T-helper 1 cell treated with Interleukin-12 subunit alpha and Interleukin-12 subunit beta and Interleukin-4 antibody, amounts not matched to agents 30 μg/mL and 1 μg/mL, for 36 hours (primary cell): Measurements from ENCODE around the gene FOXO1.

Source experiments
- H3K27ac Mint-ChIP-seq: one replicate; pipeline ENCODE4 v1.8.0; 2021; ENCODE audit warnings: mild to moderate bottlenecking, mixed read lengths
- H3K27me3 Mint-ChIP-seq: one replicate; pipeline ENCODE4 v1.8.0; 2021; ENCODE audit warnings: low read depth, mixed read lengths
- H3K36me3 Mint-ChIP-seq: one replicate; pipeline ENCODE4 v1.8.0; 2021; ENCODE audit warnings: low read depth, mixed read lengths
- H3K4me1 Mint-ChIP-seq: one replicate; pipeline ENCODE4 v1.8.0; 2021; ENCODE audit warnings: low read depth, mixed read lengths
- H3K4me3 Mint-ChIP-seq: one replicate; pipeline ENCODE4 v1.8.0; 2021; ENCODE audit warnings: mild to moderate bottlenecking, moderate library complexity, mixed read lengths
- H3K9me3 Mint-ChIP-seq: one replicate; pipeline ENCODE4 v1.8.0; 2021; ENCODE audit warnings: mixed read lengths

Gene FOXO1

GRCh38 chr13:40657951-40658350, 8.5 kb downstream of the FOXO1 start:
- Mint-ChIP-seq H3K27me3 (no peaks in the 10 kb centered on the region), H3K9me3 (peaks cover 8% of the 10 kb centered on the region), H3K36me3 (peaks cover 24% of the 10 kb centered on the region), H3K4me1 (peaks cover 60% of the 10 kb centered on the region), H3K4me3 (no peak overlapping the region), H3K27ac (peak overlapping the region; percentile 28)

- peaks cover 24% of the 10 kb centered on the region for H3K36me3 Mint-ChIP-seq
- peaks cover 57% of the 10 kb centered on the region for H3K4me1 Mint-ChIP-seq
- no peak overlapping the region for H3K27ac Mint-ChIP-seq
- H3K4me3 Mint-ChIP-seq = no peak overlapping the region
- no peaks in the 10 kb centered on the region for H3K27me3 Mint-ChIP-seq
- H3K9me3 Mint-ChIP-seq = peaks cover 8% of the 10 kb centered on the region
Observed at GRCh38 chr13:40657307-40657706, 9.1 kb downstream of the FOXO1 start.

GRCh38 chr13:40656358-40656757, 10.1 kb downstream of the FOXO1 start:
- H3K27me3 Mint-ChIP-seq = no peaks in the 10 kb centered on the region
- peaks cover 24% of the 10 kb centered on the region for H3K36me3 Mint-ChIP-seq
- H3K9me3 Mint-ChIP-seq = peaks cover 8% of the 10 kb centered on the region
- no peak overlapping the region for H3K27ac Mint-ChIP-seq
- no peak overlapping the region for H3K4me3 Mint-ChIP-seq
- peaks cover 60% of the 10 kb centered on the region for H3K4me1 Mint-ChIP-seq

- Mint-ChIP-seq H3K4me3 (peak overlapping the region; percentile 23), H3K9me3 (peaks cover 8% of the 10 kb centered on the region), H3K36me3 (peaks cover 14% of the 10 kb centered on the region), H3K27ac (peak overlapping the region; percentile 74), H3K27me3 (no peaks in the 10 kb centered on the region), H3K4me1 (peaks cover 63% of the 10 kb centered on the region)
Observed at GRCh38 chr13:40653527-40654318, 12.7 kb downstream of the FOXO1 start.

GRCh38 chr13:40652588-40652940, 13.9 kb downstream of the FOXO1 start:
- Mint-ChIP-seq H3K9me3 (peaks cover 2% of the 10 kb centered on the region), H3K36me3 (peaks cover 4% of the 10 kb centered on the region), H3K27ac (no peak overlapping the region), H3K4me3 (no peak overlapping the region), H3K4me1 (peaks cover 63% of the 10 kb centered on the region), H3K27me3 (no peaks in the 10 kb centered on the region)

- no peak overlapping the region for H3K27ac Mint-ChIP-seq
- no peaks in the 10 kb centered on the region for H3K9me3 Mint-ChIP-seq
- no peak overlapping the region for H3K4me3 Mint-ChIP-seq
- H3K27me3 Mint-ChIP-seq = no peaks in the 10 kb centered on the region
- peaks cover 65% of the 10 kb centered on the region for H3K4me1 Mint-ChIP-seq
- H3K36me3 Mint-ChIP-seq = peaks cover 1% of the 10 kb centered on the region
Observed at GRCh38 chr13:40651866-40652587, 14.4 kb downstream of the FOXO1 start.

GRCh38 chr13:40648841-40649240, 17.6 kb downstream of the FOXO1 start:
- Mint-ChIP-seq H3K27ac (no peak overlapping the region), H3K4me3 (no peak overlapping the region), H3K36me3 (peaks cover 12% of the 10 kb centered on the region), H3K4me1 (peaks cover 78% of the 10 kb centered on the region), H3K27me3 (no peaks in the 10 kb centered on the region), H3K9me3 (no peaks in the 10 kb centered on the region)

GRCh38 chr13:40648040-40648439, 18.4 kb downstream of the FOXO1 start:
- Mint-ChIP-seq H3K27ac (peak overlapping the region; percentile 60), H3K27me3 (no peaks in the 10 kb centered on the region), H3K4me3 (no peak overlapping the region), H3K9me3 (no peaks in the 10 kb centered on the region), H3K36me3 (peaks cover 13% of the 10 kb centered on the region), H3K4me1 (peaks cover 77% of the 10 kb centered on the region)

GRCh38 chr13:40644838-40645604, 21.4 kb downstream of the FOXO1 start:
- peaks cover 14% of the 10 kb centered on the region for H3K36me3 Mint-ChIP-seq
- no peaks in the 10 kb centered on the region for H3K9me3 Mint-ChIP-seq
- peaks cover 76% of the 10 kb centered on the region for H3K4me1 Mint-ChIP-seq
- H3K4me3 Mint-ChIP-seq = peak overlapping the region; percentile 46
- no peaks in the 10 kb centered on the region for H3K27me3 Mint-ChIP-seq
- H3K27ac Mint-ChIP-seq = peak overlapping the region; percentile 50

GRCh38 chr13:40640845-40641458, 25.5 kb downstream of the FOXO1 start:
- peaks cover 65% of the 10 kb centered on the region for H3K4me1 Mint-ChIP-seq
- H3K4me3 Mint-ChIP-seq = peak overlapping the region; percentile 5

GRCh38 chr13:40640202-40640601, 26.2 kb downstream of the FOXO1 start:
- H3K27ac Mint-ChIP-seq = no peak overlapping the region
- peaks cover 19% of the 10 kb centered on the region for H3K36me3 Mint-ChIP-seq
- H3K4me1 Mint-ChIP-seq = peaks cover 67% of the 10 kb centered on the region
- H3K27me3 Mint-ChIP-seq = no peaks in the 10 kb centered on the region
- no peak overlapping the region for H3K4me3 Mint-ChIP-seq
- no peaks in the 10 kb centered on the region for H3K9me3 Mint-ChIP-seq

More at GRCh38 chr13:40640845-40641458, 25.5 kb downstream of the FOXO1 start:
- no peaks in the 10 kb centered on the region for H3K27me3 Mint-ChIP-seq
- H3K36me3 Mint-ChIP-seq = peaks cover 22% of the 10 kb centered on the region
- no peaks in the 10 kb centered on the region for H3K9me3 Mint-ChIP-seq
- peak overlapping the region; percentile 53 for H3K27ac Mint-ChIP-seq

- Mint-ChIP-seq H3K9me3 (no peaks in the 10 kb centered on the region), H3K27me3 (no peaks in the 10 kb centered on the region), H3K27ac (no peak overlapping the region), H3K4me1 (peaks cover 62% of the 10 kb centered on the region), H3K4me3 (no peak overlapping the region), H3K36me3 (peaks cover 16% of the 10 kb centered on the region)
Observed at GRCh38 chr13:40639221-40639681, 27.2 kb downstream of the FOXO1 start.

- Mint-ChIP-seq H3K27ac (no peak overlapping the region), H3K9me3 (no peaks in the 10 kb centered on the region), H3K4me3 (no peak overlapping the region), H3K36me3 (peaks cover 11% of the 10 kb centered on the region), H3K27me3 (no peaks in the 10 kb centered on the region), H3K4me1 (peaks cover 63% of the 10 kb centered on the region)
Observed at GRCh38 chr13:40637643-40638042, 28.8 kb downstream of the FOXO1 start.

GRCh38 chr13:40635315-40635995, 31.0 kb downstream of the FOXO1 start:
- H3K9me3 Mint-ChIP-seq = no peaks in the 10 kb centered on the region
- peaks cover 62% of the 10 kb centered on the region for H3K4me1 Mint-ChIP-seq
- H3K36me3 Mint-ChIP-seq = peaks cover 18% of the 10 kb centered on the region
- no peak overlapping the region for H3K4me3 Mint-ChIP-seq
- no peak overlapping the region for H3K27ac Mint-ChIP-seq
- H3K27me3 Mint-ChIP-seq = no peaks in the 10 kb centered on the region
